GM12878 (cell line): ENCODE results near the gene FFAR1. TPM values are rescaled to one million over a fixed set of nuclear protein-coding genes. Genes with fewer than 3 reads are reported as not detected.

Experiments
- ATAC-seq: fragments of 200-7000 bp; cut with Tn5 transposase; 3 replicates; pipeline ENCODE4 v1.9.1; 2020; ENCODE audit warnings: mild to moderate bottlenecking, moderate library complexity
- BruUV-seq: library from RNA; stranded (reverse); fragments of 400-500 nt; replicated peaks from 2 replicates; lab custom pipeline; 2021; lab: Mats Ljungman, UMichigan
- CTCF ChIA-PET: fragments of 300-600 bp; sonication (Branson Sonifier 250); formaldehyde crosslinking; extraction: SDS; loops from one replicate; lab custom pipeline; 2021; ENCODE audit warnings: inconsistent platforms; lab: Yijun Ruan, JAX
- POLR2A ChIA-PET: fragments of 350-600 bp; formaldehyde crosslinking; extraction: SDS; loops from one replicate; lab custom pipeline; 2021; ENCODE audit warnings: inconsistent platforms; lab: Charles Lee
- RAD21 ChIA-PET: fragments of 300-600 bp; sonication (Branson Sonifier 250); formaldehyde crosslinking; loops from one replicate; lab custom pipeline; 2023; ENCODE audit warnings: antibody characterized with exemption; ENCODE audit not compliant: unreplicated experiment; lab: Charles Lee
- SMC1A ChIA-PET: fragments of 300-600 bp; sonication (Branson Sonifier 250); formaldehyde crosslinking; loops from one replicate; lab custom pipeline; 2023; ENCODE audit not compliant: unreplicated experiment, uncharacterized antibody; lab: Charles Lee
- DNase-seq: peaks from one replicate; pipeline ENCODE4 v3.0.0-alpha.2; 2011; ENCODE audit warnings: low read depth, low spot score
- FAIRE-seq: peaks from 3 replicates; lab custom pipeline; 2011; peaks lifted over from hg19 to GRCh38; lab: Jason Lieb, UNC
- H2AFZ ChIP-seq: 2 replicates; pipeline ENCODE4 v1.6.0; 2011; ENCODE audit warnings: low read depth, low read length, control low read depth; ENCODE audit not compliant: control insufficient read depth
- H3K27ac ChIP-seq: 2 replicates; pipeline ENCODE4 v1.5.1; 2011; ENCODE audit warnings: control low read depth; ENCODE audit not compliant: control insufficient read depth, insufficient read depth
- H3K27me3 ChIP-seq, 2 experiments: replicated peaks in 1 of 2; 2 replicates each; pipeline versions ENCODE4 v1.6.0 to v1.6.1; 2011; ENCODE audit warnings: low read length in 1 of 2; ENCODE audit not compliant: control insufficient read depth in 2 of 2, insufficient read depth in 2 of 2
- H3K36me3 ChIP-seq, 2 experiments: 2 replicates each; pipeline ENCODE4 v1.5.1; 2011; ENCODE audit warnings: low read length in 1 of 2; ENCODE audit not compliant: control insufficient read depth in 2 of 2, insufficient read depth in 2 of 2
- H3K4me1 ChIP-seq: 2 replicates; pipeline ENCODE4 v1.6.1; 2011; ENCODE audit warnings: mild to moderate bottlenecking, low read length, moderate library complexity, mixed read lengths; ENCODE audit not compliant: control insufficient read depth, insufficient read depth
- H3K4me2 ChIP-seq: 2 replicates; pipeline ENCODE4 v1.6.0; 2011; ENCODE audit warnings: control low read depth; ENCODE audit not compliant: control insufficient read depth, insufficient read depth
- H3K4me3 ChIP-seq: fragments of 200-600 bp; sonication (generic); 2 replicates; pipeline ENCODE4 v1.5.1; 2016
- H3K79me2 ChIP-seq: 2 replicates; pipeline ENCODE4 v1.6.0; 2011; ENCODE audit warnings: low read length; ENCODE audit not compliant: control insufficient read depth, insufficient read depth
- H3K9ac ChIP-seq: 2 replicates; pipeline ENCODE4 v1.8.0; 2011; ENCODE audit warnings: low read length, control low read depth, mixed read lengths; ENCODE audit not compliant: control insufficient read depth, insufficient read depth
- H3K9me3 ChIP-seq: replicated peaks from 3 replicates; pipeline ENCODE4 v1.5.1; 2011; ENCODE audit warnings: mild to moderate bottlenecking, low read length; ENCODE audit not compliant: control insufficient read depth, insufficient read depth
- H4K20me1 ChIP-seq: 2 replicates; pipeline ENCODE4 v1.6.0; 2011; ENCODE audit not compliant: control insufficient read depth, insufficient read depth
- CHD1 ChIP-seq: IDR thresholded peaks from 2 replicates; pipeline ENCODE4 v1.6.1; 2012; ENCODE audit warnings: low read depth, low read length, improper control_type of control experiment
- IKZF2 ChIP-seq, 2 experiments: fragments of 450-650 bp; IDR thresholded peaks; 2 replicates each; pipeline ENCODE4 v1.6.1; 2017; ENCODE audit warnings: mild to moderate bottlenecking in 2 of 2, moderate library complexity in 2 of 2
- MEF2A ChIP-seq: IDR thresholded peaks from 2 replicates; pipeline ENCODE4 v1.6.1; 2011; ENCODE audit warnings: low read depth, mild to moderate bottlenecking, low read length, moderate library complexity; ENCODE audit not compliant: insufficient read depth
- MTA2 ChIP-seq: fragments of 450-650 bp; IDR thresholded peaks from 2 replicates; pipeline ENCODE4 v1.6.1; 2016; ENCODE audit warnings: low read depth, mild to moderate bottlenecking, moderate library complexity
- NRF1 ChIP-seq: conservative IDR thresholded peaks from 2 replicates; pipeline ENCODE4 v1.6.1; 2011; ENCODE audit warnings: mild to moderate bottlenecking, low read depth, low read length, improper control_type of control experiment
- PAX5 ChIP-seq: IDR thresholded peaks from 2 replicates; pipeline ENCODE4 v1.6.1; 2011; ENCODE audit warnings: low read depth, low read length, borderline replicate concordance
- PKNOX1 ChIP-seq: fragments of 450-650 bp; IDR thresholded peaks from 2 replicates; pipeline ENCODE4 v1.6.1; 2016; ENCODE audit warnings: mild to moderate bottlenecking
- POLR2A ChIP-seq: IDR thresholded peaks from 2 replicates; pipeline ENCODE4 v1.6.1; 2011; ENCODE audit warnings: low read depth, mild to moderate bottlenecking, low read length
- POLR2AphosphoS2 ChIP-seq: IDR thresholded peaks from 2 replicates; pipeline ENCODE4 v1.6.1; 2011; ENCODE audit warnings: low read depth, mild to moderate bottlenecking, low read length, improper control_type of control experiment, moderate library complexity
- RB1 ChIP-seq: fragments of 450-650 bp; formaldehyde crosslinking; IDR thresholded peaks from 2 replicates; pipeline ENCODE4 v1.6.1; 2017; ENCODE audit warnings: mild to moderate bottlenecking, borderline replicate concordance
- SIN3A ChIP-seq: IDR thresholded peaks from 2 replicates; pipeline ENCODE4 v1.6.1; 2012; ENCODE audit warnings: low read depth, low read length, improper control_type of control experiment
- STAT1 ChIP-seq: fragments of 450-650 bp; conservative IDR thresholded peaks from 2 replicates; pipeline ENCODE4 v1.6.1; 2014; ENCODE audit warnings: antibody characterized with exemption, mild to moderate bottlenecking
- WGBS: methylation state at CpG from one replicate; pipeline ENCODE4 v1.1.6; 2016; ENCODE audit warnings: low lambda C conversion rate; ENCODE audit not compliant: insufficient replicate concordance, insufficient coverage; ENCODE audit errors: missing lambda C conversion rate; 5-methylcytosine and 5-hydroxymethylcytosine counted together
- in situ Hi-C: fragments of 300-500 bp; cut with MboI; formaldehyde crosslinking; loops from 9 replicates; pipeline ENCODE4 v1.14.3; 2018; ENCODE audit warnings: mixed read lengths
- intact Hi-C: fragments of 100-400 bp; cut with micrococcal nuclease; formaldehyde crosslinking; loops from one replicate; pipeline ENCODE4 v1.14.2; 2022; ENCODE audit not compliant: unreplicated experiment
- polyA plus RNA-seq, 11 experiments: library from polyadenylated mRNA; depleted of rRNA in 4 of 11; unstranded in 6 of 11; stranded (reverse) in 5 of 11; fragments of >200 nt; fragmentation: Nextera tagmentation in 4 of 11; fragmentation: Illumina TruSeq in 1 of 11; extraction: Ambion mirVana in 4 of 11; extraction: Trizol in 1 of 11; gene quantifications; 1 replicate in 1 of 11; 2 replicates in 10 of 11; pipeline versions ENCODE4 v1.2.1 to v1.2.3, GENCODE V29; 2011 to 2016; ENCODE audit warnings: inconsistent platforms in 2 of 11, missing spikeins in 2 of 11, low read depth in 1 of 11
- total RNA-seq, 4 experiments: library from RNA; depleted of rRNA in 3 of 4; stranded (reverse); fragments of >200 nt in 3 of 4; fragmentation: Illumina TruSeq in 1 of 4; extraction: Trizol in 1 of 4; gene quantifications; 2 replicates each; pipeline versions ENCODE4 v1.2.1 to v1.2.3, GENCODE V29; 2013 to 2021
- TF ChIP-seq, protein P1 (sequence below): fragments of 450-650 bp; IDR thresholded peaks from 2 replicates; pipeline ENCODE4 v1.6.1; 2017; ENCODE audit warnings: mild to moderate bottlenecking, moderate library complexity

Gene FFAR1
- total and polyA plus RNA-seq, 10 of the 15 experiments (the other 5 are each of a cell fraction or from before 2014, with no cell fraction given), result 0.05 to 0.62 (median 0.14) TPM; not detected in 2

DNA sequence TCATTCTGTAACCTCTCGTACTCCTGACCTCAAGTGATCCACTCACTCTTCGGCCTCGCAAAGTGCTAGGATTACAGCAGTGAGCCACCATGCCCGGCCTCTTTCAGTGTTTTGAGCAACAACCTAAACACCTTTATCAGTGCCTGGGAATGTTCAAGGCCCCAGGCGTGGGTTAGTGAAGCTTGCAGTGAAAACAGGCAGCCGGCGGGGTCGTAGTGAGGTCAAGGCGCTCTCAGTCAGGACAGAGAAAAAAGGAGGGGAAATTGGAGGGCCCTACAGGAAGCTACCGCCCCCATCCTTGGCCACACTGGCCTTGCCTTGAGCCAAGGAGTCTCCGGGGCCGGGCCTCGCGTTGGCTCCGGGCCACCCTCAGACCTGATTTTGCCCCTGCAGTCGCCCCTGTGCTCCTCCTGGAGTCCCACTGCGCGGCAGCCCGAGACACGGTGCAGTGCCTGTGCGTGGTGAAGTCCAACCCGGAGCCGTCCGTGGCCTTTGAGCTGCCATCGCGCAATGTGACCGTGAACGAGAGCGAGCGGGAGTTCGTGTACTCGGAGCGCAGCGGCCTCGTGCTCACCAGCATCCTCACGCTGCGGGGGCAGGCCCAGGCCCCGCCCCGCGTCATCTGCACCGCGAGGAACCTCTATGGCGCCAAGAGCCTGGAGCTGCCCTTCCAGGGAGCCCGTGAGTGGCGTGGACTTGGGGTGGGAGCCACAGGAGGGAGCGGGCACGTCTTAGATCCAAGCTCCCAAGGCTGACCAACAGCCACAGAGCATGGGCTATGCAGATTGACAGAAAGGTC is 38.0 kb upstream of the FFAR1 start:
- H4K20me1 ChIP-seq, result no peaks in the 10 kb centered on the region
- WGBS, result 83% methylated on average over 47 of the region's 47 CpGs
- H2AFZ ChIP-seq, result no peak overlapping the region
- H3K4me2 ChIP-seq, result no peak overlapping the region
- ChIA-PET CTCF (no interaction called here), POLR2A (no interaction called here), RAD21 (no interaction called here), SMC1A (interaction anchor here (0.6 kb wide), 1 partner anchor 119 kb away, joined by 4 read pairs; no protein-coding TSS in a partner anchor)
- H3K9ac ChIP-seq, result no peak overlapping the region
- H3K27ac ChIP-seq, result no peak overlapping the region
- ATAC-seq (no peak), FAIRE-seq (no peak), DNase-seq (no peak)
- H3K36me3 ChIP-seq, result no peaks in the 10 kb centered on the region; a peak in 1 of 4 replicates
- no peak overlapping the region for H3K4me3 ChIP-seq
- no peaks in the 10 kb centered on the region for H3K79me2 ChIP-seq
- intact Hi-C loops (loop anchor here (5.0 kb wide), 1 partner anchor 38 kb away; the partner anchor contains the start of gene FFAR1), in situ Hi-C loops (no loop called here)
- BruUV-seq, result no TSS peak
- H3K27me3 ChIP-seq, result no peaks in the 10 kb centered on the region
- H3K4me1 ChIP-seq, result no peaks in the 10 kb centered on the region
- no peak for TF ChIP-seq NRF1
- TF ChIP-seq, all 136 proteins: peak for 0
- H3K9me3 ChIP-seq, result no peaks in the 10 kb centered on the region

DNA sequence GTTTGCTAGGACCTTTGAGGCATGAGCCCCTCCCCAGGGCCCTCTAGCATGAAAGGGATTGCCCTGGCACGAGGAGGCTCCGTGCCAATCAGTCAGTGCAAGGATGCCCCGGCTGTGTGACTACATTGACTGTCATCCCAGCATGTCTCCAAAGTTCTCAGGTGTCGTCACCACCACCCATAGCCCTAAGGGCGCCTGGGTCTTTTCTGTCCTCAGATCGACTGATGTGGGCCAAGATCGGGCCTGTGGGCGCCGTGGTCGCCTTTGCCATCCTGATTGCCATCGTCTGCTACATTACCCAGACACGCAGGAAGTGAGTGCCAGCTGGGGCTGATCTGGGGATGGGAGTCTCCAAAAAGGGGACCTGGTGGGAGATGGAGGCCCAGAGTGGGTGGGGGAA is 37.4 kb upstream of the FFAR1 start:
- SMC1A ChIA-PET, result interaction anchor here (1.2 kb wide), 1 partner anchor 14 kb away, joined by 4 read pairs; no protein-coding TSS in a partner anchor
- Histone ChIP-seq H3K9ac (no peak overlapping the region), H3K4me2 (no peak overlapping the region), H3K79me2 (no peaks in the 10 kb centered on the region), H2AFZ (no peak overlapping the region), H3K4me1 (no peaks in the 10 kb centered on the region), H3K4me3 (no peak overlapping the region), H3K36me3 (no peaks in the 10 kb centered on the region; a peak in 1 of 4 replicates), H4K20me1 (no peaks in the 10 kb centered on the region), H3K27ac (no peak overlapping the region), H3K27me3 (no peaks in the 10 kb centered on the region), H3K9me3 (no peaks in the 10 kb centered on the region)
- in situ Hi-C loops (no loop called here), intact Hi-C loops (no loop called here)
- ATAC-seq (no peak), FAIRE-seq (no peak), DNase-seq (no peak)
- RAD21 ChIA-PET, result no interaction called here
- no TSS peak for BruUV-seq
- CTCF ChIA-PET, result no interaction called here
- POLR2A ChIA-PET, result no interaction called here
- 87% methylated on average over 12 of the region's 12 CpGs for WGBS
- TF ChIP-seq STAT1 (no peak), MTA2 (no peak), PKNOX1 (no peak), CHD1 (no peak), POLR2AphosphoS2 (no peak), MEF2A (no peak), RB1 (no peak), SIN3A (no peak), PAX5 (no peak), POLR2A (no peak), IKZF2 (IDR thresholded peaks at IDR 0.05) (no peak)
- TF ChIP-seq, protein P1, sequence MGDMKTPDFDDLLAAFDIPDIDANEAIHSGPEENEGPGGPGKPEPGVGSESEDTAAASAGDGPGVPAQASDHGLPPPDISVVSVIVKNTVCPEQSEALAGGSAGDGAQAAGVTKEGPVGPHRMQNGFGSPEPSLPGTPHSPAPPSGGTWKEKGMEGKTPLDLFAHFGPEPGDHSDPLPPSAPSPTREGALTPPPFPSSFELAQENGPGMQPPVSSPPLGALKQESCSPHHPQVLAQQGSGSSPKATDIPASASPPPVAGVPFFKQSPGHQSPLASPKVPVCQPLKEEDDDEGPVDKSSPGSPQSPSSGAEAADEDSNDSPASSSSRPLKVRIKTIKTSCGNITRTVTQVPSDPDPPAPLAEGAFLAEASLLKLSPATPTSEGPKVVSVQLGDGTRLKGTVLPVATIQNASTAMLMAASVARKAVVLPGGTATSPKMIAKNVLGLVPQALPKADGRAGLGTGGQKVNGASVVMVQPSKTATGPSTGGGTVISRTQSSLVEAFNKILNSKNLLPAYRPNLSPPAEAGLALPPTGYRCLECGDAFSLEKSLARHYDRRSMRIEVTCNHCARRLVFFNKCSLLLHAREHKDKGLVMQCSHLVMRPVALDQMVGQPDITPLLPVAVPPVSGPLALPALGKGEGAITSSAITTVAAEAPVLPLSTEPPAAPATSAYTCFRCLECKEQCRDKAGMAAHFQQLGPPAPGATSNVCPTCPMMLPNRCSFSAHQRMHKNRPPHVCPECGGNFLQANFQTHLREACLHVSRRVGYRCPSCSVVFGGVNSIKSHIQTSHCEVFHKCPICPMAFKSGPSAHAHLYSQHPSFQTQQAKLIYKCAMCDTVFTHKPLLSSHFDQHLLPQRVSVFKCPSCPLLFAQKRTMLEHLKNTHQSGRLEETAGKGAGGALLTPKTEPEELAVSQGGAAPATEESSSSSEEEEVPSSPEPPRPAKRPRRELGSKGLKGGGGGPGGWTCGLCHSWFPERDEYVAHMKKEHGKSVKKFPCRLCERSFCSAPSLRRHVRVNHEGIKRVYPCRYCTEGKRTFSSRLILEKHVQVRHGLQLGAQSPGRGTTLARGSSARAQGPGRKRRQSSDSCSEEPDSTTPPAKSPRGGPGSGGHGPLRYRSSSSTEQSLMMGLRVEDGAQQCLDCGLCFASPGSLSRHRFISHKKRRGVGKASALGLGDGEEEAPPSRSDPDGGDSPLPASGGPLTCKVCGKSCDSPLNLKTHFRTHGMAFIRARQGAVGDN, result no peak
